Inferior parietal cortex (tissue), 1 donor: ENCODE measurements around the gene DCTN4.
"Not testable (repeated sequence)": the region's sequence is repeated elsewhere in the genome, so short reads cannot be mapped to it uniquely, and the experiment has no call there.

Source experiments
- DNase-seq: peaks from one replicate; pipeline ENCODE4 v3.0.0-alpha.2; 2016; ENCODE audit errors: extremely low spot score

Gene DCTN4

DNA sequence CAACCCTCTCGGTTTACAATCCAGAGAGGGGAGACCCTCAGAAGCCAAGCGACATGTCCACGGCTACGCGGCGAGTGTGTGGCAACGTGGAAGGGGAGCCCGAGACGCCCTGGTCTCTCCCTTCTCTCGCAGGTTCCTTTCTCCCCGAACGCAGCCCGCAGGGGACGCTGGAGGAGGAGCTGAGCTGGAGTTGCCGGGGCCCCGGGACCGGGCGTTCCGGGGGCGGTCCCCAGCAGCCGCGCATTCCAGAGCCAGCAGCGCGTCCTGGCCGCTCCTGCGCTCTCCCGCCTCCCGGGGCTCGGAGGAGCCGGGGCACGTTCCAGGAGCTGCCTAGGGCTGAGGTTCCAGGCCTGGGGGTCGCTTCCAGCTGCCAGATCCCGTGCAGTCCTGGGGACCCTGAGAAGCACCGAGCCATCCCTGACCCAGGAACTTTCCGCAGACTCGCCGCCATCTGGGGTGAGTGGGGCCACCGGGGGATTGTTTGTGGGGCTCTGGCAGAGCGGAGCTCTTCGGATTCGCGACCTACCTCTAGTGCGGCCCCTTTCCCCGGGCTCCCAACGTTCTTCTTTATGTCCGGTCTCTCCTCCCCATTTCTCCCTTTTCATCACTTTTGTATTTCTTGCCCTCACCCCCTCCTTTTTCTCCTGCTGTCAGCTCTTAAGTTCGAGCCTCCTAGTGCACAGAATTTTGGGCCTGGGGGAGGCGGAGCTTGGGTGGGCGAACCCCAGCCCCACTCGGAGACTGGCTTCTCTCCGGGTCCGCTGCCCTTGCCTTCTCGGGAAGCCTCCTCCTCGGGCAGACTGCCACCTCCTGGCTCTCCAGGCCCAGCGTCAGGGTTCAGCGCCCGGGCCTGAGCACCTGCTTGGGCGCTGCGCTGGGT lies 19.9 kb upstream of the DCTN4 start, which contains the start of gene SMIM3:
TSS of gene SMIM3 (plus strand) at position 241 of the 880 bp plus-strand sequence. CDS start 16,684 bp downstream, outside the sequence.
- DNase-seq: peak; percentile 30

DNA sequence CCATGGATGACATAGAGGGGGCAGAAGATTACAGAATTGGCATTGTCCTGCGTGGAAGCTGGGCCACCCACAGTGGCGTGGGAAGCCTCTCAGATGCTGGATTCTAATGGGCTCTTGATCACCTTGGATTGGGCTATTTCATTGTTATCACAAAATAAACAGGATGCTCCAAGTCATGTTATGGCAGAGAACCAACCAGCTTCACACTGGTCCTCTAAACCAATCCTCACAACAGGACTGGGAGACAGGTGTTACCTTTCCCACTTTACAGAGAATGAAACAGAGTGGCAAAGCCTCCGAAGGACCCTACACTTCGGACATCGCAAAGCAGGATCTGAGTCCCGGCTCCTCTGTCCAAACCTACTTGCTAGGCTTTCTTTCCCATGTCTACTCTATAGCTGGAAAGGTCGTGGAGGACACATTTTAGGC lies 19.3 kb upstream of the DCTN4 start:
- no peak for DNase-seq

DNA sequence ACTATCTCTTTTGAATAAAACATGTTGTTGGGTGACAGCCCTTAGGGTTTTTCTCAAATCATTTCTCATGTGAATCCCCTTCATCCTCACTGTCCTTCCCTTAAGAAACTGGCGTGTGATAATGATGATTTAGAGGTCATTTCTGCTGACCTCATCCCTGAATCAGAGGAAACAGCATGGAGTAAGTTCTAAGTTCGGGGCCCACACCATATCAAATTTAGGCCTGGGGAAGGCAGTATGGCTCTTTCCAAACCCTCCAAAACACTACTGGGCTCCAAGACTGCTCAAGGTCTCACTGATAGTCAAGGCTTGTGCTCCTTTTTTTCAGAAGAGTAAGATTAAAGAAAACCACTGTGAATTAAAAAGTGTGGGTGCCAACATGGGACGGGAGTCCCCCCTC lies 18.9 kb upstream of the DCTN4 start:
- DNase-seq: no peak

DNA sequence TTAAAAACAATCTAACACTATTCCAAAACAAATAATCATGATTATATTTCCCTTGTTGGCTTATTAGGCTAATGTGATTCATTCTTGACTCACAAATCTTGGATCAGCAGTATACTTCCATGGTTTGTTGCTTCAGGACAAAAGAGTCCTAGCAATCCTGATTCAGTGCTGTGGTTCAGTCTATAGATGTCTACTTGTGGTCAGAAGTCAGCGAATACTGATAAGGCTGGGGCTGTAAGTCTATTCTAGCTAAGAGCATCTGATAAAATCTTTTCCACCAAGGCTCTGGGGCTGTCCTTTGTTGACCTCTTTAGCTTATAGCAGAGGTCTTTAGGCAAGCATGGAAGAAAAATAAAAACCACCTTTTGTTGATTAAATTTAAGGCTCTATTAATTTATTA lies 15.3 kb upstream of the DCTN4 start:
- no peak for DNase-seq

DNA sequence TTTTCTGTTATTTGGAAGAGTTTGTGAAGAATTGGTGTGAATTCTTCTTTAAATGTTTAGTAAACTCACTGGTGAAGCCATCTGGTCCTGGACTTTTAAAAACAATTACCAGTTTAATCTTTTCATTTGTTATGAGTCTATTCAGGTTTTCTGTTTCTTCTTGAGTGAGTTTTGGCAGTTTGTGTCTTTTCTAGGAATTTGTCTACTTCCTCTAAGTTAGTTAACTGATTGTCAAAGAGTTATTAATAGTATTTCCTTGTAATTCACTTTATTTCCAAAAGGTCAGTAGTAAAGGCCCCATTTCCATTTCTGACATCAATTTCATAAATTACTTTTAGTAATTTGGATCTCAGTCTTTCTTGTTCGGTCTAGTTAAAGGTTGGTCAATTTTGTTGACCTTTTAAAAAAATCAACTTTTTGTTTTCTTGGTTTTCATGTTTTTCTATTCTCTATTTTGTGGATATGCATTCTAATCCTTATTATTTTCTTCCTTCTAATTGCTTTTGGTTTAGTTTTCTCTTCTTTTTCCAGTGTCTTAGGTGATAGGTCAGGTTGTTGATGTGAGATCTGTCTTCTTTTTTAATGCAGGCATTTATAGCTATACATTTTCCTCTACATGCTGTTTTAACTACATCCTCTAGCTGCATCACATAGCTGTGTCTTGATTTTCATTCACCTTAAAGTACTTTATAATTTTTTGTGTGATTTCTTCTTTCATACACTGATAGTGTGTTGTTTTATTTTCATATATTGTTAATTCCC lies 12.4 kb upstream of the DCTN4 start:
- no peak for DNase-seq

DNA sequence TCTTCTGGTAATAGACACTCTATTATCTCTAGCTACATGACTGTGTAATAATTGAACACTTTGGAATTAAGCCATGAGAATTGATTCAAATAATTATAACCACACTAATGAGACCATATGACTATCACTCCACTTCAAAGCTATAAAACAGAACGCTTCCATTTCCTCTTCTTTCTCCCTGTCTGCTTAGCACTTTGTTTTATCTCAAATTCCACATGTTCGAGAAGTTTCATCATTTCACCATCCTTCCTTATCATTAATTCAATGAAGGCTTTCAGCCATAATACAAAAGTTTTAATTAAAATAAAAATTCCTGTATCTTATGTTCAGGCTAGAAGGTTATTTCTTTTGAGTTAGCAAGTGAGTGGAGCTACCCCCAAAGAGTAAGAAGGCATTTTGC lies 7.4 kb upstream of the DCTN4 start:
- no peak for DNase-seq

DNA sequence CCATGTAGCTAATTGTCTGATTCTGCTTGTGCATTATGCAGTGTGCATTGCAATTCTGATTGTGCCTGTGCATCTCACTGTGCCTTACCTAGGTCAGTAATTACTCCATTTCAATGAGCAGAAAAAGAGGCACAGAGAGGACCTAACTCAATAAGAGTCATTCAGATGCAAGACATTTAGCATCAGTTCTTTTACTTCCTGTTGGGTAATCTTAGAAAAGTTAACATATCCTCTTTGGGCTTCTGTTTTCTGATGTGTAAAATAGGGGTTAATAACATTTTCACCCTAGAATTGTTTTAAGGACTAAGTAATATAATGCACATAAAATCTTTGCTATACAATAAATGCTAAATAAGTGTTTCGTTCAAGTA lies 7.0 kb upstream of the DCTN4 start:
- no peak for DNase-seq

DNA sequence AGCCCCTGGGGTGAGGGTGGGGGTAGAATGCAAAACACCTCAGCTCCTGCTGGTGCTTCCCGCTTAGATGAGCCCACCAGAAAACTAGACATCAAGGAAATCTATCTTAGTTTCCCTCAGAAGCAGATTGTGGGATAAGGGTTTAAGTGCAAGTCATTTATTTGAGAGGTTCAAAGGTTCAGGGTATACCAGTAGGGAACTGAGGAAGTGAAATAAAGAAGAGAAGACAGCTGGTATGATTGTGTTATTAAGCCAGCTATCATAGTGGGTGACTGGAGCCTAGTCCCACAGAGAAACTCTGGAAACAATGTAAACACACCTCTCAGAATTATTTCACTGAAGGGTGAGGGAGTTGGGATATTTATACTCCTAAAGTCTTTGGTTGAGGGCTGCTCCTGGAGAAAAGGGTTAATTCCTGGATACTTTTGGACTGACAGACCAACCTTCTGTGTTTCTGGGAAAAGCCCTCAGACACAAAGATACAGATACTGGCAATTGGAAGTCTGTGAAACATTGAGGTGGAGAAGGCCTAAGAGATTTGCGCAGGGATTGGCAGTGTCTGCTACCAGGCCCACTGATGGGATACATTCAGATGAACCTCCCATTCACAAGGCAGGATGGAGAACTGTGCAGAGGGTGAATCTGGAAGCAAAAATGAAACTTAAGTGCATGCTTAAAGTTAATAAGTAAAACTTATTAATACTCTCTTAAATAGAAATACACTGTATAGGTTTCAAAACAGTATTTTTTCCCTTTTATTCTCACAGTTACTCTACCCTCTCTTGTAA lies 6.4 kb upstream of the DCTN4 start:
- no peak for DNase-seq

DNA sequence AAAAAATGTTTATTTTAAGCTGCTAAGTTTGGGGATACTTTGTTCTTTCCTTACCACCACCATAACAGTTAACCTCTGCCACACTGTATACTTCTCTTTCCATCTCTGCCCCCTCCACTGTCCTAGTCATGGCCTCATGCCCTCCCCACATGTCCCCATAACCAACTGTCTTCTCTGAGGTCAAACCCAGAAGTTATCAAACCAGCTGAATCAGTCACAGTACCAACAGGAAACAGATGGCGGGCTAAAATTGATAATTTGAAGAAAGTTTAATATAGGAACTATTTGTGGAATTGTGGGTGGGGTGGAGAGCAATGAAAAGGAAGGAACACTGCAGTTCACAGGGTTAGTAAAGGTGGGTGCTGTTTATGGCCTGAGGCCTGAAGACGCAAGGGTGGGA lies 5.7 kb upstream of the DCTN4 start:
- DNase-seq: no peak

DNA sequence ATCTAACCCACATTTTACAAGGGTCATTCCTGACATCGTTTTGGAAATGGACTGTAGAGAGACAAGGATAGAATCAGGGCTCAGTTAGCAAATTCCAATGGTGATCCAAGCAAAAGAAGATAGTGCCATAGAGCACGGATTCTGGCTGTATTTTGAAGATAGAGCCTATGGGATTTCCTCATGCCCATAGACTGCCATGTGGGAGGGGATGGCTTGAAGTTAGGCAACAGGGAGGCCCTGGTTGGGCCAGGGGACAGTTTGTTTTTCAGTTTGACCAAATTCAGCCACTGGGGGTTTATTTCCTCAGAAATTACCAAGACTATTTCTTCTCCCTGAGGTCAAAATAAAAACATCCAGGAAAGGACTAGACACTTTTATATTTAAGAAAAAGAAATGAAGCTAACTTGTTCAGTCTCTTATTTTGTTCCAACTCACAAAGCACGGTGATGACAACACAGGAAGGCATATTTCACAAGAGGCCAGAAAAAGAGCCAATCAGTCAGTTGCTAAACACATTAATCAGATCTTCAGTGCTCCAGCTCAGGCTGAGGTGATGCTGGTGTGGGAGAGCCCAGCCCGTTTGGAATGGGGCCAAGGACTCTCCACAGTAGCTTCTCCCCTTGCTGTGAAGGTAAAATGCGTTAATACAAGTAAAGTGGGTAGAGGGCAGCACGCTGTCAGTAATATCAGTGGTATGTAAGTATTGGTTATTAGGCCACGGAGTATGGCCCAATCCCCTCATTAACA lies 4.4 kb upstream of the DCTN4 start:
- DNase-seq: peak; percentile 20

DNA sequence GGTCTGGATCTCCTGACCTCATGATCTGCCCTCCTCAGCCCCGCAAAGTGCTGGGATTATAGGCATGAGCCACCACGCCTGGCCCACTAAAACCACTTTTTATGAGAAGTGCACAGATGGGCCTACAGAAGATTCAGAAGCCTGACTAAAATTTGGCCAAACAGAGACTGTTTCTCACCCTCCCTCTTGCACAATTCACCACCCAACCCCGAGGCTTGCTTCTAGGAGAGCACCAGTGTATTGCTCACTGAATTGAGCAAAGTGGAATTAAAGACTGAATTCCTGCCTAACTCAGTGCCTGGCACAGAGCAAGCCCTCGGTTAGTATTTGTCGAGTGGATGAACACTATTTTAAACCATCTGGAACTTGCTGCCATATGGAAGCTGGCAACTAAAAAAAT lies 3.4 kb upstream of the DCTN4 start:
- no peak for DNase-seq

DNA sequence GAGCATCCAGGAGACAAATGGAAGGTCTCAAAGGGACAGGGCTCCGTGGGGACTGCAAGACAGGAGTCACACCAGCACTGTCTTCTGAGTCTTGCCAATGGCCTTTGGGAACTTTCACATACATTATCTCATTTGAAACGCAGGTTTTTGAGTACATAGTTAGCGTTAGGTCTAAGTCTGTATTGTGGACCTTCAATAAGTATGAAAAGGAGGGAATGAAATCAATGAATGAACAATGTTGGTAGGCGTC lies 442 bp upstream of the DCTN4 start:
- no peak for DNase-seq

DNA sequence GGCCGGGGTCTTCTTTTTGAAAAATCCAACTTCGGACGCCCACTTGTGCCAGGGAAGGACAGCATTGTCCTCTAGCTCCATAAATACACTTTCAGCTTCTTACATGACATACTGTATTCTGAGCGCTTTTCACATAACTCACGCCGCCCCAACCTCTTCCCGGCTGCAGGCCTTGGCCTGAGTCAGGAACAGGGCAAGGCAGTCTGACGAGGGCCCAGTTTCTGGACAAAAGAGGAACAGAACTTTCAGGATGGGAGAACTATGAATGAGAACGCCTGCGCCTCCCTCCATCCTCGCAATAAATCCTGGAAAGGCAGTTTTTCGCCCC lies 650 bp downstream of the DCTN4 start:
- DNase-seq: no peak

DNA sequence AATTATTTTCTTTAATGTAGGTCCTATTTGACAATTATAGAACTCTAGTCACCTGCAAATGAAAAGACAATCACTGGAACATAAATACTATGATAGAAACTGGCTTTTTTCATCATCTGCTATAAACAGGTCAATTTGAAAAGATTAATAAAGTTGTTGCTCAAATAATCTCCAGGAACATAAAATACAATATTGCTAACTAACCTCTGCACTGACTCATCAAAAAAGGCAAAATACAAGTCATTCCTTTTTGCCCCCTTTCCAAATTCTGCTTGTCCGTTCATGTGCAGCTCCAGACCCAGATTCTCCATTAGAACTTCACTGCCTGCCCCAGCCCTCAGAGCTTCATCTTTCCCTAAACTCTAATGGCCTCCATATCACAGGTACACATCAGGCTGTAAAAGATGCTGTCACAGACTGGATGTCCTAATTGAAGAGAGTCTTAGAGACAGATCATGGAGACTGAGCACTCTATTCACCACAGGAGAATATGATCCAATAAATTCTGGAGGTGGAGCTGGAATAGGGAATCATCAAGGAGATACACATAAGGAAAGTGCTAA lies 1.6 kb downstream of the DCTN4 start:
- DNase-seq: no peak

DNA sequence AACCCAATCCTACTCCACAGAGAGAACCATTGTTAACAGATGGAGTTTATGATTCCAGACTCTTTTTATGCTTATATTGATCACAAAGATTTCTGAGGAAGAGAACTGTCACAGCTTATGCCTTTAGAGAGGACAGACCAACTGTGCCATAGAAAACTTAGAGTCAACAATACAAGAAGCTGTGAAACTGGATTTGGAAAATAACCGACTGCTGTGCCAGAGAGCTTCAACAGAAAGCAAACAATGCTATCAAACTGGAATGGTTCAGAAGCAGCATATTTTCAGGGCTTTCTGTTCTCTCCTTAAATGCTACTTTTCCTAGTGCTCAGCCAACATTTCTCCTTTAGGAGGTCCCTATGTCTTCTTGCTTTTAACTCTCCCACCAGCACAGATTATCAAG lies 5.0 kb downstream of the DCTN4 start:
- no peak for DNase-seq

DNA sequence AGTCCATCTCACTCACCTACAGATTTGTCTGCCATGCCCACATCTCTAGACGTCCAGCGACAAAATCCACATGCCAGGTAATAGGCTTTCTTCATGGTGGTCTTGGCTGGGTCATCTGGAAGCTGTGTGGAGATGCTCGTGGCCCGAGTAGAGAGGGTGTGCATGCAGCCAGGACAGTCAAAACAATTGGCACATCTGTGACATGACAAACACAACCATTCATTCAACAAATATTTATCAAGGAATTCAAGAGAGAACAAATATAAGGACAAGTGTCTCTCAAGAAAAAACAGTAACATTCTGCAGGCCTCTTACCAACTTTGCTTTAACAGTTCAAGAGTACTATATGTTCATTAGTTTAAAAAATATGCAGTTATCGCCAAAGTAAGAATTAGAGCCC lies 5.4 kb downstream of the DCTN4 start:
- DNase-seq: no peak

DNA sequence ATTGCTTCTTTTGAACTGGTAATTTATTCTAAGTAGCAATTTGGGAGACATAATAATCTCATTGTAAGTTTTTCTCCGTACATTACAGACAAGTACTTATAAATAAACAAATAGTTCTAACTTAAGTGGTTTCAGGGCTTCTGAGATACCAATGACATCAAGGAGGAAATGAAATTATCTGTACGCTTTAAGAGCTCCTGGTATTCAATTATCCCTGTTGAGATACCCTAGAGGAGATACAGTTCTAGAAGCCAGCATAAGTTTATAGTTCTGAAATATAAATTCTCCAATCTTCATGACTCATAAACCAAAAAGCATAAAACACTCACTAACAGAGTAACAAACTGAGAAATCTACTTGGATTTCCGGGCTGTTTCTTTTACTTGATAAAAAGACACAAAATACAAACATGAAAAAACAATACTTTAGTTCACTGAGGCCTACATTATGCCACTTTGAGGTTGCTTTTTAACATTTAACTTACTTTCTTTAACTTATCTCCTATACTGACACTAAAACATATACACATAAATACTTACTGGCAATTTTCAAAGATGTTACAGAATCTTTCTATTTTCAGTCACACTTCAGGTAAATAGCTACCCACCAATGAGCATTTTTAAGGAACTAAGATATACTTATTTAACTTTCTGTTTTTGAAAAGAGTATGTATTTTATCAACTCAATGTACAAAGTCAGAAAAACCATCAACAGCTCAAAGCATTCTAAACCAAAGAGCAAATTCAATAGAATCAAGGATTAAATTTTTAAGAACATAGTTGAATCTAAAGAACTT lies 7.5 kb downstream of the DCTN4 start:
- no peak for DNase-seq

DNA sequence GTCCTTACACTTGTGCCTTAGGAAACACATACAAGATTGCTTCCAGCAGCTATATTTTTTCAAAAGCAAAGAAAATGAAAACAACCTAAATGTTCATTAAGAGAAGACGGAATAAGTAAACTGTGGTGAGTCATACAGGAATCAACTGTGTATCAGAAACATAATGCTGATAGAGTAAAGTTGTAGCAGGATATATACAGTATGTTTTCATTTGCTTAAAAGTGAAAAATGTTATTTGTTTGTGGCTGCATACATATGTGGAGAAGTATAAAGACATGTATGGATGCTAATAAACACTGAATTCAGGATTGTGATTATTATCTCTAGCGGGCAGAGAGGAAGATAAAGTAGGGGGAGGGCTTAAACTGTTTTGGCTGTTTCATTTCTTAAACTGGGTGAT lies 8.3 kb downstream of the DCTN4 start:
- DNase-seq: no peak

DNA sequence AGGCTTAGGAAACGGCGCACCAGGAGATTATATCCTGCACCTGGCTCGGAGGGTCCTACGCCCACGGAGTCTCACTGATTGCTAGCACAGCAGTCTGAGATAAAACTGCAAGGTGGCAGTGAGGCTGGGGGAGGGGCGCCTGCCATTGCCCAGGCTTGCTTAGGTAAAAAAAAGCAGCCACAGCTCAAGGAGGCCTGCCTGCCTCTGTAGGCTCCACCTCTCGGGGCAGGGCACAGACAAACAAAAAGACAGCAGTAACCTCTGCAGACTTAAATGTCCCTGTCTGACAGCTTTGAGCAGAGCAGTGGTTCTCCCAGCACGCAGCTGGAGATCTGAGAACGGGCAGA lies 15.7 kb downstream of the DCTN4 start:
- not testable (repeated sequence) for DNase-seq

DNA sequence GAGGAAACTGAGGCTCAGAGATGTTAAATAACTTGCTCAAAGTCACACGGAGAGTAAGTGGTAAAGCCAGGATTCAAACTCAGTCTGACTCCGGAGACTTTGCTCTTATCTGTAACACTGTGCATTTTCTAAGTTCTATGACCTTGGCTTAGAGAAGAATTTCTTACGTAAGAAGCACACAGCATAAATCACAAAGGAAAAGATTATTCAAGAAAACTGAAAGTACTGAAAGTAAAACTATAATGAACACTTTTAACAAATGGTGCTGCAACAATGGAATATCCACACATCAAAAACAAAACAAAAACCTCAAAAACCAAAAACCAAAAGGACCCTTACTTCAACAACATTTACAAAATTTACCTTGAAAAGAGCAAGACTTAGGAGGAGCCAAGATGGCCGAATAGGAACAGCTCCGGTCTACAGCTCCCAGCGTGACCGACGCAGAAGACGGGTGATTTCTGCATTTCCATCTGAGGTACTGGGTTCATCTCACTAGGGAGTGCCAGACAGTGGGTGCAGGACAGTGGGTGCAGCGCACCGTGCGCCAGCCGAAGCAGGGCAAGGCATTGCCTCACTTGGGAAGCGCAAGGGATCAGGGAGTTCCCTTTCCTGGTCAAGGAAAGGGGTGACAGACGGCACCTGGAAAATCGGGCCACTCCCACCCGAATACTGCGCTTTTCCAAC lies 16.2 kb downstream of the DCTN4 start:
- DNase-seq: not testable (repeated sequence)
